WTC11 (cell line): ENCODE measurements around the gene HIPK2.

ENCODE experiments used
- ZNF121 ChIP-seq: sonication (generic); formaldehyde crosslinking; IDR thresholded peaks from 2 replicates; pipeline ENCODE4 v1.8.0; 2023; ENCODE audit warnings: missing genetic modification reagents
- ZNF396 ChIP-seq: fragments of 250-450 bp; sonication (Bioruptor Pico); IDR thresholded peaks from 2 replicates; pipeline ENCODE4 v1.8.0; 2021; ENCODE audit warnings: mild to moderate bottlenecking, moderate library complexity, borderline replicate concordance
- TF ChIP-seq, protein P1 (sequence below): fragments of 200-600 bp; IDR thresholded peaks from 2 replicates; pipeline ENCODE4 v1.8.0; 2022; ENCODE audit warnings: antibody characterized with exemption

- TF ChIP-seq ZNF121 (CRISPR knock-in tag) (no peak), ZNF396 (no peak)
- TF ChIP-seq, protein P1, sequence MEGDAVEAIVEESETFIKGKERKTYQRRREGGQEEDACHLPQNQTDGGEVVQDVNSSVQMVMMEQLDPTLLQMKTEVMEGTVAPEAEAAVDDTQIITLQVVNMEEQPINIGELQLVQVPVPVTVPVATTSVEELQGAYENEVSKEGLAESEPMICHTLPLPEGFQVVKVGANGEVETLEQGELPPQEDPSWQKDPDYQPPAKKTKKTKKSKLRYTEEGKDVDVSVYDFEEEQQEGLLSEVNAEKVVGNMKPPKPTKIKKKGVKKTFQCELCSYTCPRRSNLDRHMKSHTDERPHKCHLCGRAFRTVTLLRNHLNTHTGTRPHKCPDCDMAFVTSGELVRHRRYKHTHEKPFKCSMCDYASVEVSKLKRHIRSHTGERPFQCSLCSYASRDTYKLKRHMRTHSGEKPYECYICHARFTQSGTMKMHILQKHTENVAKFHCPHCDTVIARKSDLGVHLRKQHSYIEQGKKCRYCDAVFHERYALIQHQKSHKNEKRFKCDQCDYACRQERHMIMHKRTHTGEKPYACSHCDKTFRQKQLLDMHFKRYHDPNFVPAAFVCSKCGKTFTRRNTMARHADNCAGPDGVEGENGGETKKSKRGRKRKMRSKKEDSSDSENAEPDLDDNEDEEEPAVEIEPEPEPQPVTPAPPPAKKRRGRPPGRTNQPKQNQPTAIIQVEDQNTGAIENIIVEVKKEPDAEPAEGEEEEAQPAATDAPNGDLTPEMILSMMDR: no peak
Measured at GRCh38 chr7:139588632-139589031, 189.2 kb downstream of the HIPK2 start.
